ENCODE measurements around the gene PLPPR4. TPM values are rescaled to one million over a fixed set of nuclear protein-coding genes. Genes with fewer than 3 reads are reported as not detected.

PLPPR4 gene
- total RNA-seq, 1 donor from 2014 or later: 0.12 TPM

GRCh38 chr1:99331636-99332035, 67.3 kb downstream of the PLPPR4 start:
- TF ChIP-seq CTCF (conservative IDR thresholded peaks at IDR 0.05; ENCODE audit: low read depth, low read length): no peak
- no peak overlapping the region for H3K4me3 ChIP-seq (ENCODE audit: low read depth, low read length)
- no peak for DNase-seq (ENCODE audit: low read depth)

GRCh38 chr1:99332561-99332960, 68.3 kb downstream of the PLPPR4 start:
- DNase-seq (ENCODE audit: low read depth): no peak
- TF ChIP-seq CTCF (conservative IDR thresholded peaks at IDR 0.05; ENCODE audit: low read depth, low read length): no peak
- H3K4me3 ChIP-seq (ENCODE audit: low read depth, low read length): no peak overlapping the region

DNA sequence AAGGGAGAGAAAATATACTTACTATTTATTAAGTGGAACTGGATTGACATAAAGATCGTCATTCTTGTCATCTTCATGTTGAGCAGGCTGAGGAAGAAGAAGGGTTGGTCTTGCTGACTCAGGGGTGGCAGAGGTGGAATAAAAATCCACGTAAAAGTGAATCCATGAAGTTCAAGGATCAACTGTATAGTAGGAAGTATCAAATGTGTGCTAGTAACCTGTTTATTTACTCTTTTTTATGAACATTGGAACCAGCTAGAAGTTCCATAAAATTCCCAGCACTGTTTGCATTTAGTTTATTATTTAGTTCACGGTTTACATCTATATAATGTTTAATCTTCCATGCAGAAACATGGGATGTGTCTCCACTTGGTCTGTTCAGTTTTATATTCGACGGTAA, 70.7 kb downstream of the PLPPR4 start:
- H3K4me3 ChIP-seq (ENCODE audit: low read depth, low read length): no peak overlapping the region
- no peak for TF ChIP-seq CTCF (conservative IDR thresholded peaks at IDR 0.05; ENCODE audit: low read depth, low read length)
- DNase-seq (ENCODE audit: low read depth): no peak

GRCh38 chr1:99347041-99347684, 82.9 kb downstream of the PLPPR4 start:
- H3K4me3 ChIP-seq (ENCODE audit: low read depth, low read length): no peak overlapping the region
- TF ChIP-seq CTCF (conservative IDR thresholded peaks at IDR 0.05; ENCODE audit: low read depth, low read length): no peak
- DNase-seq (ENCODE audit: low read depth): no peak

DNA sequence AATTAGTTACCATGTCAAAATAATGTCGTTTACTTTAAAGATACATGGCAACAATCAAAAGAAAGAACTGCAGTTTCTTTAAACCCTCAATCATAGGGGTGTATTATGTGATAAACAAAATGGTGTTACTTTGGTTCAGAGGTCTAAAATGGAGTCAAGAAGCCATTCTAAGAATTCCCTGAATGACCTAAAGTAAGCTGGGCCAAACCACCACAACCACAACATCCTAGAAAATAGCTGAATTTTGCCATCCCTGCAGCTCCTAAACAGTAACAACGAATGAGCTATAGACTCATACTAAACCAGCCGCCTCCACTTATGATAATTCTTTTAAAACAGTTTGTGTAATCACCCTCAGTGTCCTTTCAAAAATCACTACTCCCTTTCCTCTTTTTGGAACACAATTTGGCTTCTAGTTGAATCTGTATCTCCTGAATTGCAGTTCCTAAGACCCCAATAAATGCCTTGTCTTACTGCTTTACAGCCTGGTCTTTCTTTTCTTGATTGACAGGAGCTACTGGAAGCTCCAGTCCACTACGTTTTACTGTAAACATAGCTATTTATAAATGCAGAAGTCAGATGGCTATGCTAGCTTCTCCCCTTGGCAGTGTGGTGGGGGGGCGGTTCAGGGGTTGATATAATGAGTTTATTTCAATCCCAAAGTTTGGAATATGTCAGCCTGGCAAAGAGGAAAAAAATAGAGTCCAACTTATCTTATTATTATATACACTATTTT, 84.3 kb downstream of the PLPPR4 start:
- DNase-seq (ENCODE audit: low read depth): no peak
- no peak for TF ChIP-seq CTCF (conservative IDR thresholded peaks at IDR 0.05; ENCODE audit: low read depth, low read length)

DNA sequence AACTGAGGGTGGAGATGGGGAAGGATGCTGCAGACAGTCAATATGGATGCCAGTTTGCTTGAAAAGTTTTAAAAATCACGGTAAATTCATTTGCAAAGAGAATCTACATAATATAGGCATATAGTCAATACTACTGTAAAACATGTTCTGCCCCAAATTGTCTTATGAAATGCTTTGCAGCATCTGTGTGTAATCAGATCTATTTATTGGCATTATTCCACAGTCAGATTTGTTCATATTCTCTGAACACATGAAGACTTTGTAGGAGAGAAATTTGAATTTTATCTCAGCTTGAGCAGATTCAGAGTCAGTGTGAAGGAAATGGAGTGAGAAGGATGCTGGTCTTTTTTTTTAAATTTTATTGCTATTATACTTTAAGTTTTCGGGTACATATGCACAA, 88.5 kb downstream of the PLPPR4 start:
- H3K4me3 ChIP-seq (ENCODE audit: low read depth, low read length): no peak overlapping the region
- DNase-seq (ENCODE audit: low read depth): no peak
- no peak for TF ChIP-seq CTCF (conservative IDR thresholded peaks at IDR 0.05; ENCODE audit: low read depth, low read length)

More for the DNA sequence above, 84.3 kb downstream of the PLPPR4 start:
- H3K4me3 ChIP-seq (ENCODE audit: low read depth, low read length): no peak overlapping the region

DNA sequence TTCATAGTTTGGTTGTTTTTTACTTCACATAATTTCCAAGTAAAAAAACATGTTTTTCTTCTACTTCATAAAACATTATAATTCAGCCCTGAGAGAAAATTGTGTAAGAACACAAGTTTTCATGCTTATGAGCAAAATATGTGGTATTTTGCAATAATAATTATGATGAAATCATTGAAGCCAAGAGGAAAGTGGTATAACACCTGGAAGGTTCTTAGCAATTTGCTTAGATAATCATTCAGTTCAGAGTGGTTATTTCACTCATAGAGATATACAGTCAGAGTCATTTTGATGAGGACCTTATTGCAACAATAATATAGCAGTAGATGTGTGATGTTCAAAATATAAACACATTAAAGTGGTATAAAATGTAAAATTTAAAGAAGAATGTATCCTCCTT, 94.5 kb downstream of the PLPPR4 start:
- TF ChIP-seq CTCF (conservative IDR thresholded peaks at IDR 0.05; ENCODE audit: low read depth, low read length): no peak
- no peak overlapping the region for H3K4me3 ChIP-seq (ENCODE audit: low read depth, low read length)
- no peak for DNase-seq (ENCODE audit: low read depth)

Data from epithelial cell of proximal tubule (primary cell).